Measurements from ENCODE around the gene KATNB1.

The KATNB1 gene

DNA sequence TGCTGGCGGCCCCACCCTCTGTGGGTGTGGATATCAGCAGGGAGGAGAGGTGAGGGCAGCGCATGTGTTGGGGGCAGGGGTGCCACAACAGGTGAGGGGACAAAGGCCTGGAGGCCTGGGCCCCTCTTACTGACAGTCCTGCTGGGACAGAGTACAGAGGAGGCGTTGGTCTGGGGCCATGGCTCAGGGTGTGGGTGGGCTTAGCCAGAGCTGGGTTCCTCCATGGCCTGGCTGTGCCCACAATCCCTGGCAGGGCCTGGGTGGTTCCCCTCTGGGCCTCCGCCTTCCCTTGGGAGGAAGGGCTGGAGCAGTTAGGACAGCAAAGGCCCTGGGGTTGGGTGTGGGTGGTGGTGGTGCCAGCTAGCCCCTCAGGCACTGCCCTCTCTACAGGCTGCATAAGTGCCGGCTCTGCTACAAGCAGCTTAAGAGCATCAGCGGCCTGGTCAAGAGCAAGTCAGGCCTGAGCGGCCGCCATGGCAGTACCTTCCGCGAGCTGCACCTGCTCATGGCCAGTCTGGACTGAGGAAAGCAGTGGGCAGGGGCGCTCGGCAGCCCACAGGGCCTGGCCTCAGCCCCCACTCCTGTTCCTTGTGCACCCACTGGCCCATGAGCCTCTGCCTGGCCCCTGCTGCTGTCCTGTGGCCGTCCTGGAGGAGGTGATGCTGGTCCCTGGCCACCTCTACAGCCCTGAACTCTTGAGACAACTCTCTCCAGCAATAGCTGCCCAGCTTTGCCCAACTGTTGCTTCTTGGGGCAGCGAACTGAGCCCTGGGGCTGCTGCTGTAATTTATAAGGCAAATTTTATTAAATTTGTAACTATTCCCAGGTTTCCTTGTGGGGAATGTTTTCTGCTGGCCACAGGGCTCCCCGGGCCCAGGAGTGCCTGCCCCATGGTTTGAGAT lies 21.1 kb downstream of the KATNB1 start:
- Histone ChIP-seq H3K9ac (ENCODE audit: low read depth in 1 of 2, low read length in 2 of 2) (no peak overlapping the region), H3K4me3 (ENCODE audit: low read length in 2 of 2) (no peak overlapping the region), H3K27ac (ENCODE audit: low read depth in 2 of 2, low read length in 2 of 2) (no peak overlapping the region), H3K4me1 (ENCODE audit: control insufficient read depth in 2 of 2, insufficient read depth in 2 of 2, low read length in 2 of 2) (no peaks in the 10 kb centered on the region), H3K36me3 (ENCODE audit: control insufficient read depth in 2 of 2, insufficient read depth in 2 of 2, low read length in 2 of 2) (peaks cover 3 to 8% of the 10 kb centered on the region in 2 donors), H3K9me3 (ENCODE audit: control insufficient read depth in 2 of 2, low read length in 2 of 2) (no peaks in the 10 kb centered on the region), H3K27me3 (ENCODE audit: control insufficient read depth in 2 of 2, insufficient read depth in 2 of 2, low read length in 2 of 2) (no peaks in the 10 kb centered on the region)

DNA sequence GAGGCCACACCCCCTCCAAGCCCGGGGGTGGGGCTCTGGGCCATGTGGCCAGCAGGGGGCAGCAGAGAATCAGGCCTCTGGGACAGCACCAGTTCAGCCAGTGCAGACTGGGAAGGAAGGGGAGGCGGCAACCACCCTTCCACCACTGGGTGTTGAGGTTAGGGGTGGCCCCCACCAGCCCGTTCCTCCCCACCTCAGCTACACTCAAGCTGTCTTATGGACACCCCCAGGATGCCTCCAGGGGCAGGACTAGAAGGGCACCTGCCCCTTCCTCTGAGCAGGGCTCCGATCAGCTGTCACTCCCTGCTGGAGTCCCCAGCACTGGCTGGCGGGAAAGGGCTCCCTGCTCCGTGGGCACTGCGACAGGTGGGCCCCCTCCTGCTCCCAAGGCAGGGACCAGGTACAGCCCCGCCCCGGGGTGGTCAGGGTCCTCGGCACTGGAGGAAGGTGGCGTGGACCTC lies 21.8 kb downstream of the KATNB1 start:
- Histone ChIP-seq H3K27ac (ENCODE audit: low read depth in 2 of 2, low read length in 2 of 2) (no peak overlapping the region), H3K4me3 (ENCODE audit: low read length in 2 of 2) (no peak overlapping the region), H3K27me3 (ENCODE audit: control insufficient read depth in 2 of 2, insufficient read depth in 2 of 2, low read length in 2 of 2) (no peaks in the 10 kb centered on the region), H3K9me3 (ENCODE audit: control insufficient read depth in 2 of 2, low read length in 2 of 2) (no peaks in the 10 kb centered on the region), H3K9ac (ENCODE audit: low read depth in 1 of 2, low read length in 2 of 2) (no peak overlapping the region), H3K36me3 (ENCODE audit: control insufficient read depth in 2 of 2, insufficient read depth in 2 of 2, low read length in 2 of 2) (peaks cover 3 to 8% of the 10 kb centered on the region in 2 donors), H3K4me1 (ENCODE audit: control insufficient read depth in 2 of 2, insufficient read depth in 2 of 2, low read length in 2 of 2) (no peaks in the 10 kb centered on the region)

DNA sequence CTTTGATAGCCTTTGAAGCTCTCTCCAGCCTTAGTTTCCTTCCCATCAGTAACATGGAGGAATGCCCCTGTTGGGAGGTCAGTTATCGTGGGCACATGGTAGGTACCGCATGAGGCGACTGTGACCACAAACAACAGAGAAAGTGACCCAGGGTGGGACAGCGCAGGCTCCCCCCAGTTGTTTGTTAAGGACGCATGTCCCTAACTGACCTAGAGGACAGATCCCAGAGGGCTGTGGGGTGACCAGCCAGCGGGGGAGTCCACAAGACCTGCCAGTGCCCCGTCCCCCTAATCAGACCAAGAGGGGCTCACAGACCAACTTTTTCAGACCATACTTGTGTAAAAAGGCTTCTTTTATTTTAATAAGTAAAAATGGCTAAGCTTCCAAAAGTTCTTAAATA lies 22.3 kb downstream of the KATNB1 start:
- Histone ChIP-seq H3K9me3 (ENCODE audit: control insufficient read depth in 2 of 2, low read length in 2 of 2) (no peaks in the 10 kb centered on the region), H3K9ac (ENCODE audit: low read depth in 1 of 2, low read length in 2 of 2) (no peak overlapping the region), H3K27me3 (ENCODE audit: control insufficient read depth in 2 of 2, insufficient read depth in 2 of 2, low read length in 2 of 2) (no peaks in the 10 kb centered on the region), H3K4me1 (ENCODE audit: control insufficient read depth in 2 of 2, insufficient read depth in 2 of 2, low read length in 2 of 2) (no peaks in the 10 kb centered on the region), H3K27ac (ENCODE audit: low read depth in 2 of 2, low read length in 2 of 2) (no peak overlapping the region), H3K36me3 (ENCODE audit: control insufficient read depth in 2 of 2, insufficient read depth in 2 of 2, low read length in 2 of 2) (peaks cover 3 to 8% of the 10 kb centered on the region in 2 donors), H3K4me3 (ENCODE audit: low read length in 2 of 2) (no peak overlapping the region)

DNA sequence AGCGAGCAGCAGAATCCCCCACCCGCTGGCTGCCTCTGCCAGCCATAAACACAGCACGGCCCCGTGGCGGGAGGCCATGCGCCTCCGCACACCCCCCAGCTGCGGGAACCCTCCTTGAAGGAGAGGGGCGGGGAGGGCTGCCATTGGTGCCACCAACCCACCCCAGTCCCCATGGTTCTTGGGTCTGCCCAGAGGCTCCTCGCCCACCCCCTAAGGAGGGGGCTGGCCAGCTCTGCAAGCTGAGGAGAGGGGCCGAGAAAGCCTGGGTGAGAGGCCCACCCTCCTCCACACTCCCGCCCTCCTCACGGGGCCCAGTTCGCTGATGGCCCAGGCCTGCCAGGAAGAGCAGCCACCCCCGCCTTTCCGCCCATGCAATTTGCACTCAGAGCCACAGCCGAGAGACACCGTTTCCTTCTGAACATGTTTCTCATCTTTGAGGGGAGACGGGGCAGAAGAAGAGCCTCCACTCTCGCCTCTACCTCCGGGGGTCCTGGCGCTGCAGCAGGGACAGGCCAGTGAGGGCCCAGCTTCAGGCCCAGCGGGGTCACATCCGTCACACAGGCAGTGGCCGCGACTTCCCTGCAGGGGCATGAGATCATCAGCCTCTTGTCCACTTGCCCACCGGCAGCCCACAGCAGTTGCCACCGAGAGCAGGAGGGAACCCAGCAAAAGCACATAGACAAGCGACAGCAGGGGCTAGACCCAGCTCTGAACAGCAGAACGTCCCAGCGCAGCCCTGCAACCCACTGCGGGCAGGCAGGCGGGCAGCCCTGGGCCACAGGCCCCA lies 23.0 kb downstream of the KATNB1 start:
- Histone ChIP-seq H3K9ac (ENCODE audit: low read depth in 1 of 2, low read length in 2 of 2) (no peak overlapping the region), H3K4me3 (ENCODE audit: low read length in 2 of 2) (no peak overlapping the region), H3K27ac (ENCODE audit: low read depth in 2 of 2, low read length in 2 of 2) (no peak overlapping the region), H3K9me3 (ENCODE audit: control insufficient read depth in 2 of 2, low read length in 2 of 2) (no peaks in the 10 kb centered on the region), H3K27me3 (ENCODE audit: control insufficient read depth in 2 of 2, insufficient read depth in 2 of 2, low read length in 2 of 2) (no peaks in the 10 kb centered on the region), H3K4me1 (ENCODE audit: control insufficient read depth in 2 of 2, insufficient read depth in 2 of 2, low read length in 2 of 2) (no peaks in the 10 kb centered on the region), H3K36me3 (ENCODE audit: control insufficient read depth in 2 of 2, insufficient read depth in 2 of 2, low read length in 2 of 2) (peaks cover 1 to 8% of the 10 kb centered on the region in 2 donors)

DNA sequence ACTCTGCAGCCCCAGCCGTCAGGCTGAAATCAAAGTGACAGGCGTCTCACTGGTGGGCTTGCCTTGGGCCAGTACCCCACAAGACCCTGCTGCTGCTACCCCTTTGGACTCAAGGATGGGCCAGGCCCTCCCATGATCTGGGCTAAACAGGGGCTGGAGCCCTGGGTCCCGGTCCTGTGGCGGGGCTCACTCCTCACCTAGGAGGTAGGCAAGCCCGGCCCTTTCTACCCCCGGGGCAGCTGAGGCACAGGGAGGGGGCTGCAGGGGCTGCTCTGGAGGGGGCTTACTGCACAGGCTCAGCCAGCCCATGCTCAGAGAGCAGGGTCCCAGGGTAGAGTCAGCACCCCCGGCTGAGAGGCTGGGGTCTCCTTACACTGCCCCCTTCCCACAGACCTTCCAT lies 23.6 kb downstream of the KATNB1 start:
- H3K27me3 ChIP-seq (ENCODE audit: control insufficient read depth in 2 of 2, insufficient read depth in 2 of 2, low read length in 2 of 2) = no peaks in the 10 kb centered on the region
- no peak overlapping the region for H3K4me3 ChIP-seq (ENCODE audit: low read length in 2 of 2)
- no peaks in the 10 kb centered on the region for H3K9me3 ChIP-seq (ENCODE audit: control insufficient read depth in 2 of 2, low read length in 2 of 2)
- H3K36me3 ChIP-seq (ENCODE audit: control insufficient read depth in 2 of 2, insufficient read depth in 2 of 2, low read length in 2 of 2) = peaks cover 0 to 8% of the 10 kb centered on the region in 2 donors
- no peaks in the 10 kb centered on the region for H3K4me1 ChIP-seq (ENCODE audit: control insufficient read depth in 2 of 2, insufficient read depth in 2 of 2, low read length in 2 of 2)
- no peak overlapping the region for H3K9ac ChIP-seq (ENCODE audit: low read depth in 1 of 2, low read length in 2 of 2)
- H3K27ac ChIP-seq (ENCODE audit: low read depth in 2 of 2, low read length in 2 of 2) = no peak overlapping the region

DNA sequence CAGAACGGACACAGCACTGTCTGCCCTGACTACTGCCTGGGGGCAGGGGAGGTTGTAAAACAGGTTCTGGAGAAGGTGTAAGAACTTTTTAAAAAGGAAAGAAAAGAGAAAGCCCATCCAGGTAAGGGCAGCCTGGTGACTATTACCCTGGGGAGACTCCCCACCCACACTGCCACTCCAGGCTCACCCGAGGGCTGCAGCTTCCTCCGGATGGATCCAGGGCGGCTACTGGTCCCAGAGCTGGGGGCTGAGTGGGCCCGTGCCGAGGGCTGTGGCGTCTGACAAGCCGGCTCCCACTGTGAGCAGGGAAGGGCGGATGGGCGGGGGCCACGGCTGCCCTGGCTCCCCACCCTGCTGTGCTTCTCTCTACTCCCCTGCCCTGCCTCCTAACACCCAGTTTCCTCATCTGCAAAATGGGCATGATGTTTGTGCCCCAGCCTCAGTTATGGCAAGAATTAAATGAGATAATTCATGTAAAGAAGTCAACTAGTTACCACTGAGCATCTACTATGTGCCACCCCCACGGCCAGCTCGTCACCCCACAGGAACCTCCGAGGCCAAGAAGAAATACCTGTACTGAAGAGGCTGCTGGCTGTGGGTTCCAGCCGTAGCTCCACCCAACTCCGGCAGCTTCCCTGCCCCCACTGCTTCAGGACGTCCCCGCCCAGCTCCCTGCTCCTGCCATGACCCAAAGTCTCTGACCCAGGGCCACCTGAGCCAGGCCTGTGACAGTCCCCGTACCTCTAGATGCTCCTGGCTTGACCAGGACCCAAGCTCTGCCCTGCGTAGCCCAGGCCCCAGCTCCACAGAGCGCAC lies 24.2 kb downstream of the KATNB1 start:
- H3K36me3 ChIP-seq (ENCODE audit: control insufficient read depth in 2 of 2, insufficient read depth in 2 of 2, low read length in 2 of 2) = peaks cover 0 to 8% of the 10 kb centered on the region in 2 donors
- no peak overlapping the region for H3K27ac ChIP-seq (ENCODE audit: low read depth in 2 of 2, low read length in 2 of 2)
- no peaks in the 10 kb centered on the region for H3K9me3 ChIP-seq (ENCODE audit: control insufficient read depth in 2 of 2, low read length in 2 of 2)
- H3K9ac ChIP-seq (ENCODE audit: low read depth in 1 of 2, low read length in 2 of 2) = no peak overlapping the region
- H3K27me3 ChIP-seq (ENCODE audit: control insufficient read depth in 2 of 2, insufficient read depth in 2 of 2, low read length in 2 of 2) = no peaks in the 10 kb centered on the region
- H3K4me1 ChIP-seq (ENCODE audit: control insufficient read depth in 2 of 2, insufficient read depth in 2 of 2, low read length in 2 of 2) = no peaks in the 10 kb centered on the region
- H3K4me3 ChIP-seq (ENCODE audit: low read length in 2 of 2) = no peak overlapping the region

DNA sequence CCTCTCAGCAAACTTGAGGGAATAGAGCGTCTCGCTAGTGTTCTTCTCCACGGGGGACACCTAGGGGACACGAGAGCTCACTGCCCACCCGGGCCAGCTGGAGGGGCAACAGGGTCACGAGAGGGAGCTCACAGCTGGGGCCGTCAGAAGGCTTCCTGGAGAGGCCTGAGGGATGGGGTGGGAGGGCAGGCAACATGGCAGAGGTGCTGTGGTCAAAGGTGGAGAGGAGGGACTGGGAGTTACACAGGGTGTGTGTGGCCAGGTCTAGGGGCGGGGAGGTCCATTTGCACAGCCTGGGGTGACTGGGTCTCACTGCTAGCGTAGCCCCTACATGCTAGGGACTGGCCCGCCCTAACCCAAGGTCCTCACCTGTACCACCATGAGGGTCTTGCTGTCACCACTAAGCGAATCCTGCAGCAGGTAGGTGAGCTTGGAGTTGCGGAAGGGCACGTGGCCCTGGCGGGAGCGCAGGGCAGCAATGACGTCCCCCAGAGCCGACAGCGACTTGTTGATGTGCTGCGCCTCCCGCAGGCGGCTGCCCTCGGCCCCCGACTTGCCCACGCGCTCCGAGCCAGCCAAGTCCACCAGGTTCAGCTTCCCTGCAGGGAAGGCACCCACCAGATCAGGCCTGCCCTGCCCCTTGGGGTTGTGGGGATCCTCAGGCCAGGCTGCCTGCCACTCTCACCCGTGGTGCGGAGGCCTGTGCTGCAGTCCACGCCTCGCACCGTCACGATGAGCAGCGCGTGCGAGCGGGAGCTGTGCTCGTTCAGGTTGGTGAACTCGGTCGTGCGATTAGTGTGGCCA lies 25.0 kb downstream of the KATNB1 start:
- Histone ChIP-seq H3K27me3 (ENCODE audit: control insufficient read depth in 2 of 2, insufficient read depth in 2 of 2, low read length in 2 of 2) (no peaks in the 10 kb centered on the region), H3K4me1 (ENCODE audit: control insufficient read depth in 2 of 2, insufficient read depth in 2 of 2, low read length in 2 of 2) (no peaks in the 10 kb centered on the region), H3K9me3 (ENCODE audit: control insufficient read depth in 2 of 2, low read length in 2 of 2) (no peaks in the 10 kb centered on the region), H3K9ac (ENCODE audit: low read depth in 1 of 2, low read length in 2 of 2) (no peak overlapping the region), H3K27ac (ENCODE audit: low read depth in 2 of 2, low read length in 2 of 2) (no peak overlapping the region), H3K36me3 (ENCODE audit: control insufficient read depth in 2 of 2, insufficient read depth in 2 of 2, low read length in 2 of 2) (peaks cover 0 to 2% of the 10 kb centered on the region in 2 donors), H3K4me3 (ENCODE audit: low read length in 2 of 2) (no peak overlapping the region)

DNA sequence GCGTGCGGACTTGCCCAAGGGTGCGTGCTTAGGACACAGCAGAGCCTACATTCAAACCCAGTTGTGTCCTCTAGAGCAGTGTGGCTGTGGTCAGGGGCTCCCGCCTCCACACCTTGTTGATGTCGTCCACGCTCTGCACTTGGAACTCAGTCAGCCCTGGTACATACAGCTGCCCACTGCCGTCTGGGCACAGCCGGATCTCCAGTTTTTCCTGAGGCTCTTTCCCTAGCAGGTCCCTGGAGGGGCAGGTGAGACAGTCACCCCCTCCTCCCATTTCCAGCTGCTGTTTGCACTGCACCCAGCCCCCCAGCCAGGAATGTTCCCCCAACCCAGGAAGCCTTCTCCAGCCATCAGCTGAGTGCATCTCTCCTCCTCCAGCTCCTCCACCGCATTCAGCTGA lies 25.7 kb downstream of the KATNB1 start:
- Histone ChIP-seq H3K4me1 (ENCODE audit: control insufficient read depth in 2 of 2, insufficient read depth in 2 of 2, low read length in 2 of 2) (no peaks in the 10 kb centered on the region), H3K9ac (ENCODE audit: low read depth in 1 of 2, low read length in 2 of 2) (no peak overlapping the region), H3K4me3 (ENCODE audit: low read length in 2 of 2) (no peak overlapping the region), H3K9me3 (ENCODE audit: control insufficient read depth in 2 of 2, low read length in 2 of 2) (no peaks in the 10 kb centered on the region), H3K27me3 (ENCODE audit: control insufficient read depth in 2 of 2, insufficient read depth in 2 of 2, low read length in 2 of 2) (no peaks in the 10 kb centered on the region), H3K27ac (ENCODE audit: low read depth in 2 of 2, low read length in 2 of 2) (no peak overlapping the region), H3K36me3 (ENCODE audit: control insufficient read depth in 2 of 2, insufficient read depth in 2 of 2, low read length in 2 of 2) (peaks cover 0 to 2% of the 10 kb centered on the region in 2 donors)

DNA sequence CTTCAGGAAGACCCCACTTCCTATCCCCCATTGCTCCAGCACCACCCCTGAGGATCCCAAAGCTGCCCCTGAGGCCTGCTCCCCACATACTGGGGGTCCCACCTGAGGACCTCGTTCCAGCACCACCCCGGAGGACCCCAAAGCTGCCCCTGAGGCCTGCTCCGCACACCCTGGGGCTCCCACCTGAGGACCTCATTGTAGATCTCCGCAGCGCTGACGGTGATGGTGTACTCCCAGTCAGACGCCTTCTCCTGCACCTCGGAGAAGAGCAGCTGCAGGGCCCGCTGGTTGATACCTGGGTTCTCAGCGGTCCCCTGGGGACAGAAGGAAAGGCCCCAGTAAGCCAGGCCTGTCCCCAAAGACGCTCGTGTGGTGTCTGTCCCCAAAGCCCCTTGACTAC lies 26.4 kb downstream of the KATNB1 start:
- H3K9ac ChIP-seq (ENCODE audit: low read depth in 1 of 2, low read length in 2 of 2) = no peak overlapping the region
- no peaks in the 10 kb centered on the region for H3K4me1 ChIP-seq (ENCODE audit: control insufficient read depth in 2 of 2, insufficient read depth in 2 of 2, low read length in 2 of 2)
- peaks cover 0 to 2% of the 10 kb centered on the region in 2 donors for H3K36me3 ChIP-seq (ENCODE audit: control insufficient read depth in 2 of 2, insufficient read depth in 2 of 2, low read length in 2 of 2)
- no peak overlapping the region for H3K27ac ChIP-seq (ENCODE audit: low read depth in 2 of 2, low read length in 2 of 2)
- H3K27me3 ChIP-seq (ENCODE audit: control insufficient read depth in 2 of 2, insufficient read depth in 2 of 2, low read length in 2 of 2) = no peaks in the 10 kb centered on the region
- no peak overlapping the region for H3K4me3 ChIP-seq (ENCODE audit: low read length in 2 of 2)
- H3K9me3 ChIP-seq (ENCODE audit: control insufficient read depth in 2 of 2, low read length in 2 of 2) = no peaks in the 10 kb centered on the region

Measured in mucosa of rectum (tissue), 2 donors.